NT2/D1 (cell line): Measurements from ENCODE around the gene KCTD5.

Experiments used
- DNase-seq: peaks from one replicate; pipeline ENCODE4 v3.0.0-alpha.2; 2011; ENCODE audit warnings: low read depth, low spot score
- H3K27me3 ChIP-seq: 2 replicates; pipeline ENCODE4 v1.6.0; 2011; ENCODE audit warnings: mild to moderate bottlenecking; ENCODE audit not compliant: insufficient read length, insufficient read depth
- H3K36me3 ChIP-seq: 2 replicates; pipeline ENCODE4 v1.6.1; 2011; ENCODE audit warnings: mild to moderate bottlenecking, low read length, mixed read lengths; ENCODE audit not compliant: insufficient read depth, insufficient read length
- H3K4me1 ChIP-seq: 2 replicates; pipeline ENCODE4 v1.5.1; 2011; ENCODE audit not compliant: insufficient read depth, insufficient read length
- H3K4me3 ChIP-seq: 2 replicates; pipeline ENCODE4 v1.5.1; 2011; ENCODE audit warnings: low read depth; ENCODE audit not compliant: insufficient read length
- H3K9ac ChIP-seq: 2 replicates; pipeline ENCODE4 v1.6.0; 2011; ENCODE audit warnings: low read depth; ENCODE audit not compliant: insufficient read length
- H3K9me3 ChIP-seq: 2 replicates; pipeline ENCODE4 v1.5.1; 2011; ENCODE audit warnings: mild to moderate bottlenecking, low read length; ENCODE audit not compliant: insufficient read depth
- SUZ12 ChIP-seq: IDR thresholded peaks from 2 replicates; pipeline ENCODE4 v1.6.1; 2011; ENCODE audit not compliant: insufficient read length, insufficient read depth; ENCODE audit errors: extremely low read depth
- YY1 ChIP-seq: IDR thresholded peaks from 2 replicates; pipeline ENCODE4 v1.6.1; 2011; ENCODE audit not compliant: insufficient read length, insufficient read depth
- ZNF274 ChIP-seq: IDR thresholded peaks from 2 replicates; pipeline ENCODE4 v1.6.1; 2011; ENCODE audit warnings: mild to moderate bottlenecking, low read depth, low read length

The KCTD5 gene

GRCh38 chr16:2708290-2708639, 25.9 kb downstream of the KCTD5 start:
- Histone ChIP-seq H3K36me3 (peaks cover 74% of the 10 kb centered on the region), H3K4me1 (peaks cover 2% of the 10 kb centered on the region), H3K27me3 (no peaks in the 10 kb centered on the region), H3K9me3 (no peaks in the 10 kb centered on the region), H3K4me3 (no peak overlapping the region), H3K9ac (no peak overlapping the region)
- TF ChIP-seq ZNF274 (no peak), YY1 (no peak), SUZ12 (no peak)
- no peak for DNase-seq

GRCh38 chr16:2708955-2709587, 26.7 kb downstream of the KCTD5 start:
- TF ChIP-seq SUZ12 (no peak), YY1 (no peak), ZNF274 (no peak)
- Histone ChIP-seq H3K4me1 (peaks cover 2% of the 10 kb centered on the region), H3K27me3 (no peaks in the 10 kb centered on the region), H3K9ac (no peak overlapping the region), H3K36me3 (peaks cover 66% of the 10 kb centered on the region), H3K9me3 (no peaks in the 10 kb centered on the region), H3K4me3 (no peak overlapping the region)
- DNase-seq, result no peak

DNA sequence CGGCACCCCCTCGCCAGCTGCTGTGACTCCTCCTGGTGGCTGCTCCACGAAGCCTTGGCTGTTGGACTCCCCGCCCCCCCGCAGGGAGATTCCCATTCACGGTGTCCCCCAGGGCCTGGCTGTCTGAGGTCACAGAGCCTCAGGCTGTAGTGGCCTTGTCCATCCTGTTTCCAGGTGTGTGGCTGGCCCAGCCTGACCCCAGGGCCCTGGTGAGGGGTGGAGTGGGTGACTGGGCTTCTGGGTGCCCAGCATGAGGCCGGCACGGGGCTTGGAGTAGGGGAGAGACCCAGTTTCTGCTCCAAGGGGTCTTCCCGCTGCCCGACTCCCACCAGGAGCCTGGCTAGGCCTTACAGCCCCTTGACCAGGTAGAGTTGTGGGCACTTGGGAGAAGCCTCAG, 27.3 kb downstream of the KCTD5 start:
- peaks cover 60% of the 10 kb centered on the region for H3K36me3 ChIP-seq
- H3K9ac ChIP-seq, result no peak overlapping the region
- H3K9me3 ChIP-seq, result no peaks in the 10 kb centered on the region
- no peak for TF ChIP-seq SUZ12
- TF ChIP-seq YY1, result no peak
- no peak for TF ChIP-seq ZNF274
- H3K27me3 ChIP-seq, result no peaks in the 10 kb centered on the region
- no peak overlapping the region for H3K4me3 ChIP-seq
- DNase-seq, result no peak
- peaks cover 2% of the 10 kb centered on the region for H3K4me1 ChIP-seq

DNA sequence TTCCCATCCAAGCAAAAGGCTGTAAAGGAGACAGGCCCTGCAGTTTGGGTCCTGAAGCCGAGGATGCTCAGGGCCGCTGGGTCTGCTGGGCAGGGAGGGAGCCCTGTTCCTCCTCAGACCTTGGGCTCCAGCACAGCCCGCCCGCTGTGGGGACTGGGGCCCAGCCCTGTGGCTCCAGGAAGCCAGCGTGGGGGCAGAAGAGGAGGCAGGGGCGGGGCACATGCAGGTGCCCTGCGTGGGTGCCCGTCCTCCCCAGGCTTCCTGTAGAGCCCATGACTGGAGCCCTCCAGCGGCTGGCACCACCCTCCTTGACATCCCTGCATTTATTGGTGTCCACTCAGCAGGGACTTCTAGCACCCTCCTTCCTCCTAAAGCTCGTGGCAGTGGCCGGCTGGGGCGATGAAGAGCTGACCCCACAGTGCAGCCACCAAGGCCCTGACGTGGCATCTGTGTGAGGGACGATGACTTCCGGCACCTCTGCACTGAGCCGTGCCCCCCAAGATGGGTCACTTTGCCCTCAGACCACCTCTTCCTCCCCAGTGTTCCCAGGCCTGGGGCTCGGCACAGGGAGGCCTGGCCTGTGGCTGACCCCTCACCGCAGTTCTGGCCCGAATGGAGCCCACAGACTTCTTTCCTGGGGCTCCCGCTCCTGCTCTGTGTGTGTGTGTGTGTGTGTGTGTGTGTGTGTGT, 27.8 kb downstream of the KCTD5 start:
- Histone ChIP-seq H3K4me1 (peaks cover 2% of the 10 kb centered on the region), H3K9ac (no peak overlapping the region), H3K9me3 (no peaks in the 10 kb centered on the region), H3K27me3 (no peaks in the 10 kb centered on the region), H3K4me3 (no peak overlapping the region), H3K36me3 (peaks cover 55% of the 10 kb centered on the region)
- TF ChIP-seq ZNF274 (no peak), SUZ12 (no peak), YY1 (no peak)
- no peak for DNase-seq

DNA sequence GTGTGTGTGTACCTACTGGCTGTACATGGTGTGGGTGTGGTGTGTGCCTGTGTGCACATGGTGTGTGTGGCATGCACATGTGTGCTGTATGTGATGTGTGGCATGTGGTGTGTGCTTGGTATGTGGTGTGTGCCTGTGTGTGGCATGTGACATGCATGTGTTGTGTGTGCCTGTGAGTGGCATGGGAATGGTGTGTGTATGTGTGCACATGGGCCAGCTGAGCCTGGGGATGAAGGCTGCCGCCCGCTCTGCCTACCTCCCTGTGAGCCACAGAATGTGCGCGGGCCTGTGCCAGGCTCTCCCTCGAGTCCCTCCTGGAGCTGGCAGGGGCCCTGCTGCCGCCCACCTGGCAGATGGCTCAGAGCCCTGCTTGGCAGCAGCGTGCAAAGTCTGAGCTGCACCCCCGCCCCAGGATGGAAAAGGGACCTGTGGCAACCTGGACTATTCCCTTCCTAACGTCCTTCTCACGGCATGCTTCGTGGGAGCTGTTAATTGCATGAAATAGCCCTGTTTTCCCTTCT, 28.4 kb downstream of the KCTD5 start:
- no peak for DNase-seq
- Histone ChIP-seq H3K9ac (no peak overlapping the region), H3K27me3 (no peaks in the 10 kb centered on the region), H3K4me3 (no peak overlapping the region), H3K9me3 (no peaks in the 10 kb centered on the region), H3K36me3 (peaks cover 49% of the 10 kb centered on the region), H3K4me1 (peaks cover 2% of the 10 kb centered on the region)
- no peak for TF ChIP-seq SUZ12
- no peak for TF ChIP-seq YY1
- no peak for TF ChIP-seq ZNF274

DNA sequence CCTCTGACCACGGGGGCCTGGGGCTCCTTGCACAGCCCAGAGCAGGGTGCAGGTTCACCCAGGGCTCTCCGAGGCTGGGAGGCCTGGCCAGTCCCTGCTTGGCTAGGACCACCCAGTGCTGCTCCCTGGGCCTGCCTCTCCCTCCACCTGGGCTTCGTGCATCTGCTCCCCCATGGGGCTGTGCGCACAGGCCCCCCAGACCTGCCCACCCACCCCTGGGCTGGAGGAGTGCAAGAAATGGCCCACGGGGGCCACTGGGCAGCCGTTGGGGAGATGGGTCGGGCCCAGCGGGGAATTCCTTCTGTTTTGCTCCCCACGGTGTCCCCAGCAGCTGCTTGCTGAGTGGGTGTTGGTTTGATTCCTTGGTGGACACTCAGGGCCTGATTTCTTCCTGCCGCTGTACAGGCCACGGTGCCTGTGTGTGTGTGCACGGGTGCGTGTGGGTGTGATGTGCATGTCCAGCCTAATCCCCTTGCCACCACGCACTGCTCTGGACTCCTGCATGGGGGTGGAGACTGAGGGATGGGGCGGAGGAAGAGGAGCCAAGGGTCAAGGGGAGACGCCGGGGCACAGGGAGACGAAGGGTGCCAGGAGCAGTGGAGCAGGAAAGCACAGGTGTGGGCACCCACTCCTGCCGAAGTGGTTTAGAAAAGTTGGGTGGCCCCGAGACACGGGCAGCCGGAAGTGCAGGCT, 29.2 kb downstream of the KCTD5 start:
- Histone ChIP-seq H3K9me3 (no peaks in the 10 kb centered on the region), H3K27me3 (no peaks in the 10 kb centered on the region), H3K4me3 (no peak overlapping the region), H3K9ac (no peak overlapping the region), H3K36me3 (peaks cover 41% of the 10 kb centered on the region), H3K4me1 (peaks cover 2% of the 10 kb centered on the region)
- no peak for DNase-seq
- TF ChIP-seq SUZ12 (no peak), ZNF274 (no peak), YY1 (no peak)

DNA sequence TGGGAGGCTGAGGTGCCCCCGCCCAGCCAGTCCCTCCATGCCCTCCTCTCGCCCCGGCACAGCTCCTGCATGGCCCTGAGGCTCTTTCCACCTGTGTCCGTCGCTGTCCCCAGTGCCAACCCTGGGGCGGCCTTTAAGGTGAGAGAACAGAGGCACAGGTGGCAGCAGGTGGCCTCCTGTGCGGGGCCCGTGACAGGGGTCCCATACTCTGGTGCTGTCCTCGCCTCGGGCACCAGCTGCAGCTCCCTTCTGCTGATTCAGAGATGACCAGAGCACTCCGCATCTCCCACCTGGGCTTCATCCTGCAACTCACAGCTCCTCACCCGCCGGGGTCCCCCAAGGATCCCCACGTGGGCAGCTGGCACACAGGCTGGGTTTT, 29.7 kb downstream of the KCTD5 start:
- H3K9ac ChIP-seq, result no peak overlapping the region
- no peaks in the 10 kb centered on the region for H3K27me3 ChIP-seq
- no peaks in the 10 kb centered on the region for H3K9me3 ChIP-seq
- no peak overlapping the region for H3K4me3 ChIP-seq
- H3K4me1 ChIP-seq, result peaks cover 6% of the 10 kb centered on the region
- H3K36me3 ChIP-seq, result peaks cover 36% of the 10 kb centered on the region
- no peak for DNase-seq
- TF ChIP-seq YY1 (no peak), SUZ12 (no peak), ZNF274 (no peak)
